IMR-90 (cell line): ENCODE data around the gene WWC2. TPM values are rescaled to one million over a fixed set of nuclear protein-coding genes. Genes with fewer than 3 reads are reported as not detected.

Experiments used
- ATAC-seq: fragments of 200-7000 bp; cut with Tn5 transposase; 2 replicates; pipeline ENCODE4 v1.9.1; 2020; ENCODE audit warnings: low read depth, mild to moderate bottlenecking, moderate library complexity
- BruUV-seq: library from RNA; stranded (reverse); fragments of 400-500 nt; replicated peaks from 2 replicates; lab custom pipeline; 2021; lab: Mats Ljungman, UMichigan
- CTCF ChIA-PET: fragments of 300-600 bp; formaldehyde crosslinking; extraction: SDS; loops from one replicate; lab custom pipeline; 2021; ENCODE audit warnings: antibody characterized with exemption; lab: Yijun Ruan, JAX
- POLR2A ChIA-PET: fragments of 300-600 bp; sonication (Branson Sonifier 250); formaldehyde crosslinking; loops from one replicate; lab custom pipeline; 2022; ENCODE audit warnings: antibody characterized with exemption; ENCODE audit not compliant: unreplicated experiment; lab: Charles Lee
- DNase-seq: peaks from one replicate; pipeline ENCODE4 v3.0.0; 2013
- H2AFZ ChIP-seq: replicated peaks from 2 replicates; pipeline ENCODE3; 2013; ENCODE audit warnings: low read length, mild to moderate bottlenecking; ENCODE audit not compliant: poor library complexity
- H2AK5ac ChIP-seq: 2 replicates; pipeline ENCODE4 v1.6.1; 2013; ENCODE audit warnings: low read depth, low read length, inconsistent platforms
- H2AK9ac ChIP-seq: replicated peaks from 2 replicates; pipeline ENCODE3; 2013; ENCODE audit warnings: mild to moderate bottlenecking, low read depth, low read length, moderate library complexity; ENCODE audit not compliant: poor library complexity
- H2BK120ac ChIP-seq: 2 replicates; pipeline ENCODE4 v1.6.1; 2013; ENCODE audit warnings: low read depth, low read length, inconsistent platforms
- H2BK15ac ChIP-seq: 3 replicates; pipeline ENCODE4 v1.6.1; 2013; ENCODE audit warnings: low read depth, low read length, inconsistent platforms
- H2BK20ac ChIP-seq: 2 replicates; pipeline ENCODE4 v1.6.1; 2013; ENCODE audit warnings: low read depth, mild to moderate bottlenecking, inconsistent platforms, low read length, moderate library complexity
- H2BK5ac ChIP-seq: 2 replicates; pipeline ENCODE4 v1.6.1; 2013; ENCODE audit warnings: mild to moderate bottlenecking, low read depth, low read length, inconsistent platforms; ENCODE audit not compliant: poor library complexity, severe bottlenecking
- H3K14ac ChIP-seq: replicated peaks from 2 replicates; pipeline ENCODE4 v1.6.1; 2013; ENCODE audit warnings: low read depth, low read length, inconsistent platforms
- H3K18ac ChIP-seq: 2 replicates; pipeline ENCODE4 v1.6.1; 2013; ENCODE audit warnings: low read depth, low read length, control low read depth
- H3K23ac ChIP-seq: 2 replicates; pipeline ENCODE4 v1.6.1; 2013; ENCODE audit warnings: low read depth, low read length, inconsistent platforms
- H3K27ac ChIP-seq: 2 replicates; pipeline ENCODE4 v1.5.1; 2013; ENCODE audit warnings: mild to moderate bottlenecking, control low read depth, low read length; ENCODE audit not compliant: insufficient read depth
- H3K27me3 ChIP-seq: 2 replicates; pipeline ENCODE4 v1.6.1; 2013; ENCODE audit warnings: low read length; ENCODE audit not compliant: control insufficient read depth, insufficient read depth
- H3K36me3 ChIP-seq: 2 replicates; pipeline ENCODE4 v1.6.1; 2013; ENCODE audit warnings: low read length, mixed read lengths; ENCODE audit not compliant: control insufficient read depth, insufficient read depth
- H3K4ac ChIP-seq: 2 replicates; pipeline ENCODE4 v1.6.1; 2013; ENCODE audit warnings: low read depth, low read length, inconsistent platforms
- H3K4me1 ChIP-seq: 2 replicates; pipeline ENCODE4 v1.6.1; 2013; ENCODE audit warnings: low read length, mixed read lengths; ENCODE audit not compliant: control insufficient read depth, insufficient read depth
- H3K4me2 ChIP-seq: 2 replicates; pipeline ENCODE4 v1.6.1; 2013; ENCODE audit warnings: low read depth, mild to moderate bottlenecking, control low read depth, low read length, moderate library complexity
- H3K4me3 ChIP-seq: 2 replicates; pipeline ENCODE4 v1.5.1; 2013; ENCODE audit warnings: low read depth, mild to moderate bottlenecking, control low read depth, low read length, moderate library complexity; ENCODE audit not compliant: insufficient read depth
- H3K56ac ChIP-seq: 2 replicates; pipeline ENCODE4 v1.6.1; 2013; ENCODE audit warnings: low read length, inconsistent platforms; ENCODE audit not compliant: insufficient read depth; ENCODE audit errors: extremely low read depth
- H3K79me1 ChIP-seq, 2 experiments: 2 replicates each; pipeline ENCODE4 v1.6.1; 2013; ENCODE audit warnings: low read length in 2 of 2, inconsistent platforms in 1 of 2, low read depth in 1 of 2
- H3K9ac ChIP-seq: 2 replicates; pipeline ENCODE4 v1.6.1; 2013; ENCODE audit warnings: low read depth, low read length, control low read depth
- H3K9me1 ChIP-seq: 2 replicates; pipeline ENCODE4 v1.6.1; 2013; ENCODE audit warnings: low read length, inconsistent platforms; ENCODE audit not compliant: insufficient read depth
- H3K9me3 ChIP-seq: 2 replicates; pipeline ENCODE4 v1.6.1; 2013; ENCODE audit warnings: low read length; ENCODE audit not compliant: control insufficient read depth, insufficient read depth
- H4K20me1 ChIP-seq: 2 replicates; pipeline ENCODE4 v1.6.1; 2013; ENCODE audit warnings: low read length, inconsistent platforms; ENCODE audit not compliant: insufficient read depth
- H4K5ac ChIP-seq: 2 replicates; pipeline ENCODE4 v1.6.1; 2013; ENCODE audit warnings: mild to moderate bottlenecking, low read depth, low read length, control low read depth
- H4K8ac ChIP-seq, 2 experiments: 2 replicates each; pipeline ENCODE4 v1.6.1; 2013; ENCODE audit warnings: low read depth in 2 of 2, low read length in 2 of 2, control low read depth in 1 of 2, inconsistent platforms in 1 of 2
- H4K91ac ChIP-seq: 2 replicates; pipeline ENCODE4 v1.6.1; 2013; ENCODE audit warnings: low read depth, low read length, inconsistent platforms; ENCODE audit not compliant: insufficient read depth
- CEBPB ChIP-seq: IDR thresholded peaks from 2 replicates; pipeline ENCODE4 v1.6.1; 2012; ENCODE audit warnings: low read depth, low read length, improper control_type of control experiment
- FOS ChIP-seq: fragments of 150-350 bp; IDR thresholded peaks from 2 replicates; pipeline ENCODE4 v1.6.1; 2016; ENCODE audit warnings: low read depth, low read length
- MAFK ChIP-seq: IDR thresholded peaks from 2 replicates; pipeline ENCODE4 v1.6.1; 2012; ENCODE audit warnings: low read depth, low read length, improper control_type of control experiment
- MXI1 ChIP-seq: IDR thresholded peaks from 2 replicates; pipeline ENCODE4 v1.6.1; 2012; ENCODE audit warnings: low read depth, mild to moderate bottlenecking, low read length, moderate library complexity, borderline replicate concordance
- NFE2L2 ChIP-seq: fragments of 150-350 bp; IDR thresholded peaks from 2 replicates; pipeline ENCODE4 v1.6.1; 2016; ENCODE audit warnings: low read depth, mild to moderate bottlenecking, low read length
- POLR2A ChIP-seq: IDR thresholded peaks from 2 replicates; pipeline ENCODE4 v1.6.1; 2012; ENCODE audit warnings: mild to moderate bottlenecking, low read depth, low read length
- RCOR1 ChIP-seq: IDR thresholded peaks from 2 replicates; pipeline ENCODE4 v1.6.1; 2012; ENCODE audit warnings: mild to moderate bottlenecking, low read length, improper control_type of control experiment; ENCODE audit not compliant: insufficient replicate concordance
- SMC3 ChIP-seq: fragments of 150-350 bp; IDR thresholded peaks from 2 replicates; pipeline ENCODE4 v1.6.1; 2016; ENCODE audit warnings: low read depth, mild to moderate bottlenecking, antibody characterized with exemption, low read length, moderate library complexity
- USF2 ChIP-seq: fragments of 150-350 bp; IDR thresholded peaks from 2 replicates; pipeline ENCODE4 v1.6.1; 2017; ENCODE audit warnings: mild to moderate bottlenecking, antibody characterized with exemption, low read length, low read depth
- WGBS, 2 experiments: methylation state at CpG; one replicate each; pipeline versions ENCODE4 v1.1.5 to v1.1.7; 2013; ENCODE audit warnings: missing lambda C conversion rate in 2 of 2; ENCODE audit not compliant: insufficient read length in 1 of 2; ENCODE audit errors: extremely low coverage in 2 of 2; 5-methylcytosine and 5-hydroxymethylcytosine counted together
- dilution Hi-C: fragments of 300-500 bp; cut with HindIII; formaldehyde crosslinking; loops from one replicate; pipeline ENCODE4 v1.14.3; 2018; ENCODE audit warnings: low sequenced_read_pairs; ENCODE audit not compliant: unreplicated experiment
- in situ Hi-C: fragments of 300-500 bp; cut with MboI; formaldehyde crosslinking; loops from 3 replicates; pipeline ENCODE4 v1.14.3; 2019; ENCODE audit warnings: low sequenced_read_pairs, inconsistent platforms, mixed read lengths
- intact Hi-C: fragments of 100-400 bp; cut with micrococcal nuclease; formaldehyde crosslinking; loops from 2 replicates; pipeline ENCODE4 v1.10.0; 2022
- polyA plus RNA-seq, 3 experiments: library from polyadenylated mRNA; depleted of rRNA; stranded (reverse); fragments of >200 nt; gene quantifications; 2 replicates each; pipeline ENCODE4 v1.2.3, GENCODE V29; 2012; ENCODE audit warnings: low replicate concordance in 1 of 3
- total RNA-seq: library from RNA; depleted of rRNA; stranded (reverse); fragments of >200 nt; gene quantifications from 2 replicates; pipeline ENCODE4 v1.2.3, GENCODE V29; 2012
- TF ChIP-seq, protein P1 (sequence below): conservative IDR thresholded peaks from 2 replicates; pipeline ENCODE4 v1.5.1; 2012; ENCODE audit warnings: mild to moderate bottlenecking, low read depth, low read length, improper control_type of control experiment

The WWC2 gene
- total and polyA plus RNA-seq, 2 of the 4 experiments (the other 2 are of a cell fraction): 26.6 to 27.4 TPM

DNA sequence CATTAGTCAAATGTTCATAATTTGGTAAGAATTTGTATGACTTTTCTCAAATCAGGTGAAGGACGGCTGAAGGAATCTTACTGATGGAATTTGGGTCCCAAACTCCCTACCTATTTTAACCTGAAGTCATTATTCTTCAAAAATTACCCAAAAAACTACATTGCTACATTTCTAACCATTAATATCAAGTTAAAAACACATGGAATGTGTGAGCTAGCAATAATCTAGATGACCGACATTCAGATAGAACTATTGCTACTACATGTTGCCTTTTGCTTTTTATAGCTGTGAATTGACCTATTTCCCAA is 25.3 kb upstream of the WWC2 start:
- H3K9me3 ChIP-seq: peaks cover 8% of the 10 kb centered on the region
- H2BK120ac ChIP-seq: no peak overlapping the region
- ChIA-PET CTCF (interaction anchor here (0.7 to 3.1 kb wide), 7 partner anchors 28 to 325 kb away, joined by 3 to 23 read pairs (median 4); no protein-coding TSS in a partner anchor), POLR2A (no interaction called here)
- no peak overlapping the region for H3K9ac ChIP-seq
- no peak overlapping the region for H3K27ac ChIP-seq
- no CpG with 5 or more reads among the region's 2 CpGs for WGBS, 2 experiments
- H3K4me2 ChIP-seq: no peak overlapping the region
- no peaks in the 10 kb centered on the region for H3K36me3 ChIP-seq
- H3K4me3 ChIP-seq: no peak overlapping the region
- H2BK5ac ChIP-seq: no peak overlapping the region
- ATAC-seq (no peak), DNase-seq (no peak)
- H3K56ac ChIP-seq: no peak overlapping the region
- no peaks in the 10 kb centered on the region for H3K79me1 ChIP-seq
- H2BK15ac ChIP-seq: no peak overlapping the region
- H2AK9ac ChIP-seq: no peak overlapping the region
- in situ Hi-C loops: loop anchor here (5.0 to 10.0 kb wide), 3 partner anchors 139 to 331 kb away; no protein-coding TSS in a partner anchor
- H2AK5ac ChIP-seq: no peak overlapping the region
- no peak overlapping the region for H3K14ac ChIP-seq
- no peaks in the 10 kb centered on the region for H3K27me3 ChIP-seq
- no peak overlapping the region; a peak in 2 of 4 replicates for H4K8ac ChIP-seq
- 0 out of 2 replicates have a peak, but pooled peaks cover 3% of the 10 kb centered on the region for H3K9me1 ChIP-seq
- H3K18ac ChIP-seq: no peak overlapping the region
- no TSS peak for BruUV-seq
- dilution Hi-C loops: no loop called here
- intact Hi-C loops: loop anchor here (1.0 to 5.0 kb wide), 5 partner anchors 26 to 334 kb away; partner anchors contain the start of gene WWC2
- no peak overlapping the region for H2BK20ac ChIP-seq
- H3K23ac ChIP-seq: no peak overlapping the region
- H4K20me1 ChIP-seq: no peaks in the 10 kb centered on the region
- no peaks in the 10 kb centered on the region; the same call in 1 of the 2 replicates for H3K4me1 ChIP-seq
- no peak for TF ChIP-seq NFE2L2
- TF ChIP-seq CEBPB: no peak
- TF ChIP-seq USF2: no peak
- no peak for TF ChIP-seq POLR2A
- TF ChIP-seq, protein P1, sequence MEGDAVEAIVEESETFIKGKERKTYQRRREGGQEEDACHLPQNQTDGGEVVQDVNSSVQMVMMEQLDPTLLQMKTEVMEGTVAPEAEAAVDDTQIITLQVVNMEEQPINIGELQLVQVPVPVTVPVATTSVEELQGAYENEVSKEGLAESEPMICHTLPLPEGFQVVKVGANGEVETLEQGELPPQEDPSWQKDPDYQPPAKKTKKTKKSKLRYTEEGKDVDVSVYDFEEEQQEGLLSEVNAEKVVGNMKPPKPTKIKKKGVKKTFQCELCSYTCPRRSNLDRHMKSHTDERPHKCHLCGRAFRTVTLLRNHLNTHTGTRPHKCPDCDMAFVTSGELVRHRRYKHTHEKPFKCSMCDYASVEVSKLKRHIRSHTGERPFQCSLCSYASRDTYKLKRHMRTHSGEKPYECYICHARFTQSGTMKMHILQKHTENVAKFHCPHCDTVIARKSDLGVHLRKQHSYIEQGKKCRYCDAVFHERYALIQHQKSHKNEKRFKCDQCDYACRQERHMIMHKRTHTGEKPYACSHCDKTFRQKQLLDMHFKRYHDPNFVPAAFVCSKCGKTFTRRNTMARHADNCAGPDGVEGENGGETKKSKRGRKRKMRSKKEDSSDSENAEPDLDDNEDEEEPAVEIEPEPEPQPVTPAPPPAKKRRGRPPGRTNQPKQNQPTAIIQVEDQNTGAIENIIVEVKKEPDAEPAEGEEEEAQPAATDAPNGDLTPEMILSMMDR: no peak
- TF ChIP-seq MXI1: no peak
- no peak for TF ChIP-seq FOS
- TF ChIP-seq MAFK: no peak
- TF ChIP-seq RCOR1: no peak
- no peak for TF ChIP-seq SMC3
- H4K91ac ChIP-seq: no peak overlapping the region
- H4K5ac ChIP-seq: no peak overlapping the region
- H2AFZ ChIP-seq: no peak overlapping the region
- H3K4ac ChIP-seq: no peak overlapping the region
